ENCODE data around the gene HTR4.

HTR4 gene

DNA sequence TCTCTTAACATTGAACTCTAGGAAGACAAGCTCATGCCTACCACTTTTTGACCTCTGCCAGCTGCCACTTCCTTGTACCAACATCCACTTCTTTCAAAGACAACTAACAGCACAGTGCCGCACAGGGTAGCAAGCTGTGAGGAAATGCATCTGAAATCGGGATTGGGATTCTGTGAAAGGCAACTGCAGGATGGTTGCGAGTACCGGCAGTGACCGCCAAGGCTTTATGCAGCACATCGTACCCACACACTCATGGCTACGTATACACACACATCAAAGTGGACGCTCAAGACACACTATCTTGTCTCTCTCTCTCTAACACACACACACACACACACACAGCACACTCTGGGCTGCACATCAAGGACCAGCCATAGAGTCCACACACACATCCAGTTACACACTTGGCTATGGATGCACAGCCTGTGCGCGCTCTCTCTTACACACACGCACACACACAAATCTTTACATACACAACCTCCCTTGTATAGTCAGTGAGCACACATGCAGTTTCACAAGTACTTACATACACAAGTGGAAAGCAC, 964 bp downstream of the HTR4 start:
- Histone ChIP-seq H3F3A (ENCODE audit: low read depth) (no peaks in the 10 kb centered on the region), H3K9ac (ENCODE audit: low read depth, low read length, poor library complexity, severe bottlenecking) (no peak overlapping the region), H3K4me3 (ENCODE audit: low read length, poor library complexity, severe bottlenecking) (no peak overlapping the region), H3K9me2 (replicated peaks; ENCODE audit: low read depth, low read length) (no peaks in the 10 kb centered on the region), H3K27me3 (ENCODE audit: insufficient read depth, low read length, poor library complexity, severe bottlenecking) (no peaks in the 10 kb centered on the region), H2AFZ (ENCODE audit: low read length) (no peak overlapping the region), H3K4me1 (ENCODE audit: insufficient read depth, low read length, poor library complexity, severe bottlenecking) (no peaks in the 10 kb centered on the region), H3K36me3 (ENCODE audit: insufficient read depth, low read length) (no peaks in the 10 kb centered on the region), H3K4me2 (ENCODE audit: low read depth, low read length, poor library complexity, severe bottlenecking) (no peak overlapping the region), H3K9me3 (ENCODE audit: insufficient read depth, low read depth, low read length) (no peaks in the 10 kb centered on the region), H4K20me1 (ENCODE audit: insufficient read depth, low read length, poor library complexity, severe bottlenecking) (no peaks in the 10 kb centered on the region), H3K79me2 (ENCODE audit: insufficient read depth, low read length) (no peaks in the 10 kb centered on the region)
- TF ChIP-seq EZH2phosphoT487 (IDR thresholded peaks at IDR 0.05; ENCODE audit: borderline replicate concordance) = no peak
- no peak for TF ChIP-seq CTCF (conservative IDR thresholded peaks at IDR 0.05; ENCODE audit: low read length)

DNA sequence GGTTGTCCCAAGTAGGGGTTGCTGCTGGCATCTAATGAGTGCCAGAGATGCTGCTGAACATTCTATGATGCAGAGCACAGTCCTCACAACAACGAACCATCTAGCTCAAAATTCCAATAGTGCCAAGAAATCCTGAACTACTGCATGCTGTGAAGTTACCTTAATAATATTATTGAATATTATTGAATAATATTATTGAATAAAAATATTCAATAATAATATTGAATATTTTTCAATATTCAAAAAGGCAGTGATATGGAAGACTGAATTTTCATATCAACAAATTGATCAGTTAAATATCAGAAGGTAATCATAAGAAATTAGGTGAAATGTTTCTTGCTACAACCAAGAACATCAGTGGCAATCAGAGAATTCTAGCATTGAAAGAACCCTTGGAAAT, 2.8 kb downstream of the HTR4 start:
- Histone ChIP-seq H2AFZ (ENCODE audit: low read length) (no peak overlapping the region), H3K9ac (ENCODE audit: low read depth, low read length, poor library complexity, severe bottlenecking) (no peak overlapping the region), H3K9me3 (ENCODE audit: insufficient read depth, low read depth, low read length) (no peaks in the 10 kb centered on the region), H3K4me2 (ENCODE audit: low read depth, low read length, poor library complexity, severe bottlenecking) (no peak overlapping the region), H3F3A (ENCODE audit: low read depth) (no peaks in the 10 kb centered on the region), H3K4me3 (ENCODE audit: low read length, poor library complexity, severe bottlenecking) (no peak overlapping the region), H3K36me3 (ENCODE audit: insufficient read depth, low read length) (no peaks in the 10 kb centered on the region), H3K9me2 (replicated peaks; ENCODE audit: low read depth, low read length) (no peaks in the 10 kb centered on the region), H3K4me1 (ENCODE audit: insufficient read depth, low read length, poor library complexity, severe bottlenecking) (no peaks in the 10 kb centered on the region), H3K79me2 (ENCODE audit: insufficient read depth, low read length) (no peaks in the 10 kb centered on the region), H4K20me1 (ENCODE audit: insufficient read depth, low read length, poor library complexity, severe bottlenecking) (no peaks in the 10 kb centered on the region), H3K27me3 (ENCODE audit: insufficient read depth, low read length, poor library complexity, severe bottlenecking) (no peaks in the 10 kb centered on the region)
- TF ChIP-seq CTCF (conservative IDR thresholded peaks at IDR 0.05; ENCODE audit: low read length) = no peak
- no peak for TF ChIP-seq EZH2phosphoT487 (IDR thresholded peaks at IDR 0.05; ENCODE audit: borderline replicate concordance)

- no peak overlapping the region for H3K4me2 ChIP-seq (ENCODE audit: low read depth, low read length, poor library complexity, severe bottlenecking)
- H3K27me3 ChIP-seq (ENCODE audit: insufficient read depth, low read length, poor library complexity, severe bottlenecking) = no peaks in the 10 kb centered on the region
- no peak overlapping the region for H3K4me3 ChIP-seq (ENCODE audit: low read length, poor library complexity, severe bottlenecking)
- H3K36me3 ChIP-seq (ENCODE audit: insufficient read depth, low read length) = no peaks in the 10 kb centered on the region
- H3K9me2 ChIP-seq (replicated peaks; ENCODE audit: low read depth, low read length) = no peaks in the 10 kb centered on the region
- H3K9ac ChIP-seq (ENCODE audit: low read depth, low read length, poor library complexity, severe bottlenecking) = no peak overlapping the region
- H3K4me1 ChIP-seq (ENCODE audit: insufficient read depth, low read length, poor library complexity, severe bottlenecking) = no peaks in the 10 kb centered on the region
- no peaks in the 10 kb centered on the region for H3K79me2 ChIP-seq (ENCODE audit: insufficient read depth, low read length)
- no peaks in the 10 kb centered on the region for H3K9me3 ChIP-seq (ENCODE audit: insufficient read depth, low read depth, low read length)
- no peak overlapping the region for H2AFZ ChIP-seq (ENCODE audit: low read length)
- H3F3A ChIP-seq (ENCODE audit: low read depth) = no peaks in the 10 kb centered on the region
- no peaks in the 10 kb centered on the region for H4K20me1 ChIP-seq (ENCODE audit: insufficient read depth, low read length, poor library complexity, severe bottlenecking)
- TF ChIP-seq CTCF (conservative IDR thresholded peaks at IDR 0.05; ENCODE audit: low read length) = no peak
- no peak for TF ChIP-seq EZH2phosphoT487 (IDR thresholded peaks at IDR 0.05; ENCODE audit: borderline replicate concordance)
Observed at GRCh38 chr5:148645527-148645926, 8.8 kb downstream of the HTR4 start.
